ENCODE data around the gene BCR. TPM values are rescaled to one million over a fixed set of nuclear protein-coding genes. Genes with fewer than 3 reads are reported as not detected.

BCR gene
- total RNA-seq, 1 donor from 2014 or later = 92.6 TPM

DNA sequence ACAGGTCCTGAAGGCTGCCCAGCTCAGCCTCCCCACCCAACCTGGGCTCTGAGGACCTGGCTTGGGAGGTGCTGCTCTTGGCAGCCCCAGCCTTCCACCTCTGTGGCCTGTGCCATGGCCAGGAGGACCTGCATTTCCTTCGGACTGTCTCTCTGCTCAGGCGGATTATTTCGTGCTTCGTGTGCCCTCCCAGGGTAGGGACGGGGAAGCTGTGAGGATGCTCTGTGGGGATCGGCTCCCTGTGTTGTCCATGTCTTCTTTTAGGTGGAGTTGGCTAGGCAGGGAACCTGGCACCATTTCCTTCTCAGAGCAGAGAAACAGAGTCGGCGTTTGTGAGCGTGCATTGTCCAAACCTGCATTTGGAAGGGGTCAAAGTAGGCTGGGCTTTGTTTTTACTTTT, 34.1 kb downstream of the BCR start:
- Mint-ChIP-seq H3K36me3 (ENCODE audit: low read depth, unreplicated experiment) (peaks cover 10% of the 10 kb centered on the region), H3K27me3 (ENCODE audit: unreplicated experiment) (peaks cover 7% of the 10 kb centered on the region), H3K4me1 (ENCODE audit: unreplicated experiment) (peaks cover 59% of the 10 kb centered on the region), H3K27ac (ENCODE audit: unreplicated experiment) (no peak overlapping the region), H3K9me3 (ENCODE audit: unreplicated experiment) (no peaks in the 10 kb centered on the region), H3K4me3 (ENCODE audit: unreplicated experiment) (no peak overlapping the region)
- DNase-seq (ENCODE audit: low spot score) = no peak
- TF ChIP-seq, protein P1, sequence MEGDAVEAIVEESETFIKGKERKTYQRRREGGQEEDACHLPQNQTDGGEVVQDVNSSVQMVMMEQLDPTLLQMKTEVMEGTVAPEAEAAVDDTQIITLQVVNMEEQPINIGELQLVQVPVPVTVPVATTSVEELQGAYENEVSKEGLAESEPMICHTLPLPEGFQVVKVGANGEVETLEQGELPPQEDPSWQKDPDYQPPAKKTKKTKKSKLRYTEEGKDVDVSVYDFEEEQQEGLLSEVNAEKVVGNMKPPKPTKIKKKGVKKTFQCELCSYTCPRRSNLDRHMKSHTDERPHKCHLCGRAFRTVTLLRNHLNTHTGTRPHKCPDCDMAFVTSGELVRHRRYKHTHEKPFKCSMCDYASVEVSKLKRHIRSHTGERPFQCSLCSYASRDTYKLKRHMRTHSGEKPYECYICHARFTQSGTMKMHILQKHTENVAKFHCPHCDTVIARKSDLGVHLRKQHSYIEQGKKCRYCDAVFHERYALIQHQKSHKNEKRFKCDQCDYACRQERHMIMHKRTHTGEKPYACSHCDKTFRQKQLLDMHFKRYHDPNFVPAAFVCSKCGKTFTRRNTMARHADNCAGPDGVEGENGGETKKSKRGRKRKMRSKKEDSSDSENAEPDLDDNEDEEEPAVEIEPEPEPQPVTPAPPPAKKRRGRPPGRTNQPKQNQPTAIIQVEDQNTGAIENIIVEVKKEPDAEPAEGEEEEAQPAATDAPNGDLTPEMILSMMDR (IDR thresholded peaks at IDR 0.05; ENCODE audit: unreplicated experiment) = no peak

DNA sequence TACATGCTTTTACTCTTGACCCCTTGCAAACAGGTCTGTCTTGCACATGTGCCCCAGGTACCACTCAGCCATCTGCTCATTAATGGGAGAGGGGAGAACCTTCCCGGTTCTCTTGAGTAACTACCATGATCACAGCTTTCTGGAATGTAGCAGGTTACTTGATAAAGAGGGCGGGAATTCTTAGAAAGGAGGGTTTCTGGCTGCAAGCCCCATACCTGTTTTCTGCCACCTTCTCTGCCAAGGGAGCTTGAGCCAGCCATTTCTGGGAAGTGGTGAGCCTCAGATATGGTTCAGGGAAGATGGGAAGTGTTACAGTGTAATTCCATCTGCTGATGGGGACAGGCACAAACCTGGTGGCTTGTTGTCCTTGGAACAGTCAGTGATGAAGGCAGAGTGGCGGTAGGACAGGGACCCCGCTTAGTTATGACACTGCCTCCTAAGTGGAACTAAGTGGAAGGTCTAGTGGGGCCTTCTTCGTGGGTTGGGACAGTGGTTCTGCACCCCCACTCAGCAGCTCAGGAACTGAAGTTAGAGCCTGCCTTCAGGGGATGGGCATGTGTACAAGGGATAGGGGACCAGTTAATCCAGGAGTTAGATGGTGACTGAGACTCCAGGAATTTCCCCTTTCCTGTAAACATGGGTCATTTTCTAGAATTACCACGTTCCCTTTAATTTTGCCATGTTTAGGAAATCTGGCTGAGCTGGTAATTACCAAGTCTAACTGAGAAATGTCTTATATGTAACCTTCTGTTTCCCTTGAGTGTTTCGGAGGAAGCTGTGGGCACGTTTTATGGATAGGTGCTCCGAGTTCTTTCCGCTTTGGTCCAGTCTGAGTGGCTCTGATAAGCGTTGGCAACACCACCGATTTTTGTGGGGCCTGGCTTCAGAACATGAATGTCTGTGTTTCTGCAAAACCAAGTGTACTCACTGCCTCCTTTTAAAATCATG, 35.3 kb downstream of the BCR start:
- Mint-ChIP-seq H3K4me1 (ENCODE audit: unreplicated experiment) (peaks cover 71% of the 10 kb centered on the region), H3K27ac (ENCODE audit: unreplicated experiment) (peak overlapping the region; percentile 46), H3K36me3 (ENCODE audit: low read depth, unreplicated experiment) (peaks cover 6% of the 10 kb centered on the region), H3K4me3 (ENCODE audit: unreplicated experiment) (no peak overlapping the region), H3K9me3 (ENCODE audit: unreplicated experiment) (no peaks in the 10 kb centered on the region), H3K27me3 (ENCODE audit: unreplicated experiment) (peaks cover 7% of the 10 kb centered on the region)
- TF ChIP-seq, protein P1 (IDR thresholded peaks at IDR 0.05; ENCODE audit: unreplicated experiment) = no peak
- no peak for DNase-seq (ENCODE audit: low spot score)

DNA sequence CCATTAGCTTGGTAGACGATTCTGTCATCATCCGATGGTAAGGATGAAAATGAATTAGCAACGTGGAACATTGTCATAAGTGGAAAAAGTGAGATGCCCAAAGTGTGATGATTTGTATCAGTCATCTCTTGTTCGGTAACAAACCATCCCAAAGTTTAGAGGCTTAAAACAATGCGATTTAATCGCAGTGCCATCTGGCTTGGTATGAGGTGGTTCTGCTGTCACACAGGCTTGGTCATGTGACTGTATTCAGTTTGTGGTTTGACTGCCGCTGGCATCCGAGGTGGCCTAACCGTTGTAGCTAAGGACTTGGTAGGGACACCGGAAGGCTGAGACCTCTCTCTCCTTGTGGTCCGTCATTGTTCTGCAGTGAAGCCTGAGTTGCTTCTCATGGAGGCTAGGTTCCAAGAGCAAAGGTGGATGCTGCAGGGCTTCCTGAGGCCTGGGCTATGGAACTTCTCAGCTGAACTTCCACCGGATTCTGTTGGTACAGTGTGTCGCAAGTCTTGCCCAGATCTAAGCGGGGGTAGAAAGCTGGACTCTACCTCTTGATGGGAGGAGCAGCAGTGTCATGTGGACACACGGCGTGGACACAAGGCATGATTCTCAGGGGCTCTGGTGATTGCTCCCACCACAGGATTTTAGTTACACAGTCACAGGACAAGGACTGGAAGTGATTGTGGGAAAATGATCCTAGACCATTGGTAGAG, 36.3 kb downstream of the BCR start:
- Mint-ChIP-seq H3K27me3 (ENCODE audit: unreplicated experiment) (peaks cover 9% of the 10 kb centered on the region), H3K4me3 (ENCODE audit: unreplicated experiment) (no peak overlapping the region), H3K36me3 (ENCODE audit: low read depth, unreplicated experiment) (peaks cover 6% of the 10 kb centered on the region), H3K27ac (ENCODE audit: unreplicated experiment) (no peak overlapping the region), H3K4me1 (ENCODE audit: unreplicated experiment) (peaks cover 78% of the 10 kb centered on the region), H3K9me3 (ENCODE audit: unreplicated experiment) (no peaks in the 10 kb centered on the region)
- TF ChIP-seq, protein P1 (IDR thresholded peaks at IDR 0.05; ENCODE audit: unreplicated experiment) = no peak
- DNase-seq (ENCODE audit: low spot score) = no peak

DNA sequence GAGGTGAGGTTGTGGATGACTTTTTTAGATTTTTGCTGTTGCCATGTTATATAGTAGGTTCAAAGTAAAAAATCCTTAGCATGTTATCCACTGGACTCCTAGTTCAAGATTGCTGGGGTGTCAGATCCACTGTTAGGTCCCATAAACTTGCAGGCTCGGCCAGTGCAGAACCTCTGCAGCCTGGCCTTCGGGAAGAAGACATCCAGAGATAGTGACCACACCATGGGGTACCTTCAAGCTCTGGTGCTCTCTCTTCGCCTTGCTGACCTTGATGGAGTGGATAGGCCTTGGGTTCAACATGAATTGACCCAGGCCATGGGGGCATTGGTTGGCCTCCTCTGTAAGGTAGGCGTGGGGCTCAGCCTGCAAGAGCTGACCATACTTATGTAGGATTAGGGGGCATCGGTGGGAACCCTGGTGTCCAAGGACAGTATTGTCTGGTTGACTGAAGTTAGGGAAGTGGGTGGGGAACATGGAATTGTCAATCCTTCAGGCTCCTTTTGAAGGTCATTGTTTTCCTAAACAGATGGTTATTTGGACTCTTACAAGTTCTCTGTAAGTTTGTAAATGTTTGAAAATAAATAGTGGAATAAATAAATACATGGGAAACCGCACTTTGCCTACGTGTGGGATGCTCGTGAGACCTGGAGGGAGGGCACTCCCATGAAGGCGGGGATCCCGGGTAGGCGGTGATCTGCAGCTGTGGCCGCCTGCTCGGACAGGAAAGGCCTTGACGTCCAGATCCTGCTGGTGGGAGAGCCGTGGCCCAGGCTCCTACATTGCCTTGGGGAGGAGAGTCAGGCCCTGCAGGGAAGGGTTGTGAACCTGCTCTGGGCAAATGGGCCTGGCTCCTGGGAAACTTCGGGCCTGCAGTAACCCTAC, 37.1 kb downstream of the BCR start:
- TF ChIP-seq, protein P1 (IDR thresholded peaks at IDR 0.05; ENCODE audit: unreplicated experiment) = no peak
- Mint-ChIP-seq H3K27ac (ENCODE audit: unreplicated experiment) (no peak overlapping the region), H3K27me3 (ENCODE audit: unreplicated experiment) (peaks cover 9% of the 10 kb centered on the region), H3K36me3 (ENCODE audit: low read depth, unreplicated experiment) (peaks cover 7% of the 10 kb centered on the region), H3K9me3 (ENCODE audit: unreplicated experiment) (no peaks in the 10 kb centered on the region), H3K4me3 (ENCODE audit: unreplicated experiment) (no peak overlapping the region), H3K4me1 (ENCODE audit: unreplicated experiment) (peaks cover 84% of the 10 kb centered on the region)
- DNase-seq (ENCODE audit: low spot score) = no peak

Data from endothelial cell (in vitro differentiated cells).